Kidney (tissue), 14 donors: ENCODE measurements around the gene HPS1. TPM values are rescaled to one million over a fixed set of nuclear protein-coding genes. Genes with fewer than 3 reads are reported as not detected.

ENCODE experiments used
- DNase-seq, 5 donors: peaks; one replicate each; pipeline ENCODE4 v3.0.0-alpha.2; 2013 to 2020
- FAIRE-seq: peaks from 2 replicates; lab custom pipeline; 2012; peaks lifted over from hg19 to GRCh38; lab: Jason Lieb, UNC
- H3K27ac ChIP-seq, 2 donors: one replicate each; pipeline ENCODE4 v1.7.0; 2013; ENCODE audit warnings: low read depth in 2 of 2, low read length in 2 of 2, inconsistent platforms in 1 of 2
- H3K27me3 ChIP-seq: one replicate; pipeline ENCODE4 v1.7.1; 2013; ENCODE audit warnings: low read length, inconsistent platforms; ENCODE audit not compliant: control insufficient read depth, insufficient read depth
- H3K36me3 ChIP-seq, 3 donors: one replicate each; pipeline versions ENCODE4 v1.7.0 to v1.7.1; 2013; ENCODE audit warnings: low read length in 3 of 3, control low read depth in 1 of 3, inconsistent platforms in 1 of 3; ENCODE audit not compliant: insufficient read depth in 3 of 3, control insufficient read depth in 2 of 3
- H3K4me1 ChIP-seq, 3 donors: one replicate each; pipeline versions ENCODE4 v1.7.0 to v1.7.1; 2013; ENCODE audit warnings: low read length in 3 of 3, inconsistent platforms in 1 of 3, low read depth in 1 of 3; ENCODE audit not compliant: control insufficient read depth in 2 of 3, insufficient read depth in 2 of 3
- H3K4me3 ChIP-seq, 3 donors: one replicate each; pipeline versions ENCODE4 v1.7.0 to v1.8.1; 2013; ENCODE audit warnings: low read length in 3 of 3, control low read depth in 1 of 3, inconsistent platforms in 1 of 3
- H3K9ac ChIP-seq, 3 donors: one replicate each; pipeline versions ENCODE4 v1.7.0 to v1.7.1; 2013; ENCODE audit warnings: low read length in 3 of 3, control low read depth in 1 of 3, inconsistent platforms in 1 of 3
- H3K9me3 ChIP-seq, 3 donors: one replicate each; pipeline versions ENCODE4 v1.7.0 to v1.7.1; 2013; ENCODE audit warnings: low read length in 3 of 3, control low read depth in 1 of 3, inconsistent platforms in 1 of 3; ENCODE audit not compliant: control insufficient read depth in 2 of 3, insufficient read depth in 1 of 3
- CTCF ChIP-seq: IDR thresholded peaks from 3 replicates; pipeline ENCODE4 v1.5.1; 2012; ENCODE audit warnings: mild to moderate bottlenecking, moderate library complexity, borderline replicate concordance; ENCODE audit not compliant: insufficient read depth; ENCODE audit errors: extremely low read depth
- intact Hi-C: fragments of 100-400 bp; cut with DNase I; formaldehyde crosslinking; loops from one replicate; pipeline ENCODE4 v1.11.1; 2022
- polyA plus RNA-seq: library from polyadenylated mRNA; stranded (reverse); fragments of 350-450 nt; fragmentation: Illumina TruSeq; extraction: RNeasy Lipid Tissue Mini Kit (QIAGEN cat#74804); gene quantifications from one replicate; pipeline ENCODE4 v1.2.3, GENCODE V29; 2014; ENCODE audit warnings: low read depth, low replicate concordance; ENCODE audit not compliant: insufficient read depth
- total RNA-seq: library from RNA; stranded (reverse); fragmentation: NEBNext Ultra II Directional; extraction: Animal tissue kit (Norgen Biotek cat#: 25700); gene quantifications from one replicate; pipeline ENCODE4 v1.2.1, GENCODE V29; 2021
- donor health status: control.
- donor health status: control.
- donor health status: control.
- donor health status: control.
- donor health status: control.
- donor health status: DM: yes; HTN: yes; CAD: no.
- donor health status: Normal renal cell carcinoma (clear cell type).

The HPS1 gene
- total and polyA plus RNA-seq, 2 donors from 2014 or later, result 42.7 to 63.3 TPM

- intact Hi-C loops, result no loop called here
These were observed 7.0 kb upstream of the HPS1 start for GRCh38 chr10:98453729-98454128.

GRCh38 chr10:98450618-98451017 is 3.9 kb upstream of the HPS1 start:
- no peak for TF ChIP-seq CTCF
- Histone ChIP-seq H3K4me1 (peaks cover 0 to 4% (median 3%) of the 10 kb centered on the region in 3 donors), H3K27ac (no peak overlapping the region), H3K9ac (no peak overlapping the region), H3K4me3 (no peak overlapping the region), H3K27me3 (no peaks in the 10 kb centered on the region), H3K9me3 (no peaks in the 10 kb centered on the region), H3K36me3 (no peaks in the 10 kb centered on the region)
- FAIRE-seq (no peak), DNase-seq (no peak)
- intact Hi-C loops, result no loop called here

More at GRCh38 chr10:98453729-98454128, 7.0 kb upstream of the HPS1 start:
- H3K27ac ChIP-seq, result no peak overlapping the region
- H3K36me3 ChIP-seq, result no peaks in the 10 kb centered on the region
- H3K4me1 ChIP-seq, result no peaks in the 10 kb centered on the region
- no peaks in the 10 kb centered on the region for H3K9me3 ChIP-seq
- TF ChIP-seq CTCF, result no peak
- H3K27me3 ChIP-seq, result no peaks in the 10 kb centered on the region
- no peak for DNase-seq
- FAIRE-seq, result no peak
- H3K9ac ChIP-seq, result no peak overlapping the region
- H3K4me3 ChIP-seq, result no peak overlapping the region

- Histone ChIP-seq H3K4me1 (peaks cover 0 to 7% (median 4%) of the 10 kb centered on the region in 3 donors), H3K27ac (no peak overlapping the region), H3K27me3 (no peaks in the 10 kb centered on the region), H3K36me3 (no peaks in the 10 kb centered on the region), H3K9me3 (no peaks in the 10 kb centered on the region), H3K4me3 (no peak overlapping the region), H3K9ac (no peak overlapping the region)
- FAIRE-seq (no peak), DNase-seq (no peak)
- intact Hi-C loops, result no loop called here
- TF ChIP-seq CTCF, result no peak
These were observed 2.6 kb upstream of the HPS1 start for GRCh38 chr10:98449287-98449686.

GRCh38 chr10:98446151-98446660 is 529 bp downstream of the HPS1 start:
- Histone ChIP-seq H3K9ac (peak overlapping the region in 2 of 3 donors; percentile 30 to 56), H3K36me3 (peaks cover 0 to 10% (median 0%) of the 10 kb centered on the region in 3 donors), H3K27ac (peak overlapping the region; percentile 81 to 89), H3K4me1 (peaks cover 0 to 7% (median 4%) of the 10 kb centered on the region in 3 donors), H3K9me3 (no peaks in the 10 kb centered on the region), H3K4me3 (peak overlapping the region; percentile 66 to 87 (median 85)), H3K27me3 (no peaks in the 10 kb centered on the region)
- TF ChIP-seq CTCF, result no peak
- peak in 2 of 5 donors; percentile 36 to 49 for DNase-seq
- intact Hi-C loops, result no loop called here
- no peak for FAIRE-seq
